MCF 10A (cell line): ENCODE results near the gene SCUBE3. TPM values are rescaled to one million over a fixed set of nuclear protein-coding genes. Genes with fewer than 3 reads are reported as not detected.

ENCODE experiments used
- BruUV-seq: library from RNA; stranded (reverse); fragments of 400-500 nt; replicated peaks from 2 replicates; lab custom pipeline; 2021; lab: Mats Ljungman, UMichigan
- CTCF ChIA-PET: fragments of 300-600 bp; sonication (Branson Sonifier 250); formaldehyde crosslinking; extraction: SDS; loops from one replicate; lab custom pipeline; 2021; ENCODE audit warnings: antibody characterized with exemption, inconsistent platforms; lab: Yijun Ruan, JAX
- POLR2A ChIA-PET: fragments of 300-600, 350-650 bp; sonication (Branson Sonifier 250); formaldehyde crosslinking; extraction: SDS; loops from one replicate; lab custom pipeline; 2020; ENCODE audit warnings: antibody characterized with exemption, inconsistent platforms; lab: Yijun Ruan, JAX
- DNase-seq: peaks from one replicate; pipeline ENCODE4 v3.0.0-alpha.2; 2018; ENCODE audit not compliant: unreplicated experiment
- H3K27ac Mint-ChIP-seq: one replicate; pipeline ENCODE4 v1.8.0; 2022; ENCODE audit warnings: mild to moderate bottlenecking, low read depth, mixed read lengths; ENCODE audit not compliant: unreplicated experiment
- H3K27me3 Mint-ChIP-seq: one replicate; pipeline ENCODE4 v1.8.0; 2022; ENCODE audit warnings: mixed read lengths; ENCODE audit not compliant: insufficient read depth, unreplicated experiment
- H3K36me3 Mint-ChIP-seq: one replicate; pipeline ENCODE4 v1.8.0; 2022; ENCODE audit warnings: mild to moderate bottlenecking, moderate library complexity, mixed read lengths; ENCODE audit not compliant: insufficient read depth, unreplicated experiment
- H3K4me1 Mint-ChIP-seq: one replicate; pipeline ENCODE4 v1.8.0; 2022; ENCODE audit warnings: mixed read lengths; ENCODE audit not compliant: insufficient read depth, unreplicated experiment
- H3K4me3 Mint-ChIP-seq: one replicate; pipeline ENCODE4 v1.8.0; 2022; ENCODE audit warnings: mild to moderate bottlenecking, moderate library complexity, mixed read lengths; ENCODE audit not compliant: unreplicated experiment
- H3K9me3 Mint-ChIP-seq: one replicate; pipeline ENCODE4 v1.8.0; 2022; ENCODE audit warnings: mixed read lengths; ENCODE audit not compliant: unreplicated experiment
- intact Hi-C: fragments of 100-400 bp; cut with micrococcal nuclease; formaldehyde crosslinking; loops from 2 replicates; pipeline ENCODE4 v1.14.1; 2022
- total RNA-seq: library from RNA; stranded (reverse); gene quantifications from 2 replicates; pipeline ENCODE4 v1.2.3, GENCODE V29; 2022
- TF ChIP-seq, protein P1 (sequence below): fragments of 200-600 bp; IDR thresholded peaks from one replicate; pipeline ENCODE4 v1.8.0; 2022; ENCODE audit warnings: antibody characterized with exemption, mild to moderate bottlenecking; ENCODE audit not compliant: unreplicated experiment

Gene SCUBE3
- total RNA-seq, 1 experiment from 2014 or later: not detected

DNA sequence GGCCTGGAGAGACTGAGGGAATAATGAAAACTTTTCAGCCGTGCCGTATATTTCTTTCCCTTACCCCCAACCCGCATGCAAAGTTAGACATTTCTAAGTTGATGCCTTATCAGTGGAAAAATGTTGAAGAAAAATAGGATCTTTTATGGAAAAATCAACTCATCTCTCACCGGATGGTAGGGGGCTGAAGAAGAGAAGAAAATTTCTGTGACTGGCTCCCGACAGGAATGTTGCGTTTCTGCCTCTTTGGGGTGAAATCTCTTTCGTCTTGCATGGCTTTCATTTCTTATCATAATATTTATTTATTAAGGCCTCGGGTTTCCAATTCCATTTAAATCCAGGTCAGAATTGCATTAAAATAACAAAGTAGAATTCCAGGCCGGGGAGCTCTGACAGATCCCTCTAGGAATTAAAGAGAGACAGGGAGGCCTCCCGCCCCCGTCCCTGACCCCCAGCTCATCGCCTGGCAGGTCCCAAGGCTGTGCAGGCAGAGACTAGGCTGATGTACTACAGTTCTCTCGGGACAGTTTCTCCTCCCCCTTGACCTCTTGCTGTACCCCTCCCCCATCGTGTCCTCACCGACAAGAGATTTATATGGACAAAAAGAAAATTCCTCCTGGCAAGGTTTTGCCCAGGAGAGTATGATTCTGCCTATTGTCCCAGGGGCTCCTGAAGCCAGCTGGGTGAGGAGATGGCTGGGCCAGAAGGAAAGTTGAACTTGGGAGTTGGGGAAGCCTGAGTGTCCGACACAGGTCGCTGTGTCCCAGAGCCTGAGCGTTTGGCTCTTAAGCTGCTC is 1.3 kb downstream of the SCUBE3 start:
- Mint-ChIP-seq H3K4me1 (peaks cover 4% of the 10 kb centered on the region), H3K9me3 (no peaks in the 10 kb centered on the region), H3K27ac (no peak overlapping the region), H3K27me3 (peaks cover 34% of the 10 kb centered on the region), H3K4me3 (no peak overlapping the region), H3K36me3 (peaks cover 6% of the 10 kb centered on the region)
- ChIA-PET CTCF (interaction anchor here (0.6 to 1.5 kb wide), 4 partner anchors 10 to 752 kb away, joined by 3 to 7 read pairs (median 4); partner anchors contain the start of gene TCP11), POLR2A (interaction anchor here (1.7 kb wide), 1 partner anchor 11 kb away, joined by 5 read pairs; no protein-coding TSS in a partner anchor)
- BruUV-seq: no TSS peak
- TF ChIP-seq, protein P1, sequence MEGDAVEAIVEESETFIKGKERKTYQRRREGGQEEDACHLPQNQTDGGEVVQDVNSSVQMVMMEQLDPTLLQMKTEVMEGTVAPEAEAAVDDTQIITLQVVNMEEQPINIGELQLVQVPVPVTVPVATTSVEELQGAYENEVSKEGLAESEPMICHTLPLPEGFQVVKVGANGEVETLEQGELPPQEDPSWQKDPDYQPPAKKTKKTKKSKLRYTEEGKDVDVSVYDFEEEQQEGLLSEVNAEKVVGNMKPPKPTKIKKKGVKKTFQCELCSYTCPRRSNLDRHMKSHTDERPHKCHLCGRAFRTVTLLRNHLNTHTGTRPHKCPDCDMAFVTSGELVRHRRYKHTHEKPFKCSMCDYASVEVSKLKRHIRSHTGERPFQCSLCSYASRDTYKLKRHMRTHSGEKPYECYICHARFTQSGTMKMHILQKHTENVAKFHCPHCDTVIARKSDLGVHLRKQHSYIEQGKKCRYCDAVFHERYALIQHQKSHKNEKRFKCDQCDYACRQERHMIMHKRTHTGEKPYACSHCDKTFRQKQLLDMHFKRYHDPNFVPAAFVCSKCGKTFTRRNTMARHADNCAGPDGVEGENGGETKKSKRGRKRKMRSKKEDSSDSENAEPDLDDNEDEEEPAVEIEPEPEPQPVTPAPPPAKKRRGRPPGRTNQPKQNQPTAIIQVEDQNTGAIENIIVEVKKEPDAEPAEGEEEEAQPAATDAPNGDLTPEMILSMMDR: no peak
- DNase-seq: no peak
- intact Hi-C loops: no loop called here

DNA sequence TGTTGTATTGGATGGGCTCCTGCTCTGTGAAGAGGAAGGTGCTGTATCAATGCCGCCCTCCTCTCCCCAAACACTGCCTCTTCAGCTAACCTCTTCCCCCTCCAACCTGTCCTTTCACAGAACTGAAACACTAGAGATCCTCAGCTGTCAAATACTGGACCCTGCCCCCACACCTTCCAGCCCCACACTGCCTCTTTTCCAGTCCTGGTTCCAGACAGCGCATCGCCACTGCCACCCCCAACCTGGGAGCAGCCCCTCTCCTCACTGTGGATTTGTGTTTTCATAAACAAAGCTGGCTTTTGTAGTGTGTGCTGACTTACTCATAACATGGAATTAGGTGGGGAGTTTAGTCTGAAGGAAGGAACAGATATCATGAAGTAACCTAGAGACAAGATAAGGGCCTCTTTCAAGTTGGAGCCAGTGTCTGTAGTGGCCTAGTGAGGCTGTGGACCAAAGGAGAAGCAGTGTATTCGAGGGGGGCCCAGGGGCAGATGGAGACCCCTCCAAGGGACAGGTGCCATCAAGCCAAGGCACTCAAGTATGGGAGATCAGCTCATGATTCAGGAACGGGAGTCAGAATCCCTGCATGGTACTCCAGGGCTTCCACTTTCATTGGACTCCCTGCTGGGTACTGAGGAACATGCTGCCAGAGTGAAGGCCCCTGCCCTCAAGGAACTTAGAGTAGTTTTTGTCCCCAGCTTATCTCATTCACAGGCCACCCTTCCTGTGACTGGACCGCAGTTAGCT is 2.1 kb downstream of the SCUBE3 start:
- no peak overlapping the region for H3K4me3 Mint-ChIP-seq
- POLR2A ChIA-PET: interaction anchor here (1.7 kb wide), 1 partner anchor 10 kb away, joined by 5 read pairs; no protein-coding TSS in a partner anchor
- H3K27me3 Mint-ChIP-seq: peaks cover 34% of the 10 kb centered on the region
- H3K9me3 Mint-ChIP-seq: no peaks in the 10 kb centered on the region
- no TSS peak for BruUV-seq
- DNase-seq: no peak
- peaks cover 4% of the 10 kb centered on the region for H3K4me1 Mint-ChIP-seq
- TF ChIP-seq, protein P1: no peak
- no peak overlapping the region for H3K27ac Mint-ChIP-seq
- intact Hi-C loops: no loop called here
- H3K36me3 Mint-ChIP-seq: peaks cover 6% of the 10 kb centered on the region
- CTCF ChIA-PET: interaction anchor here (0.6 to 1.5 kb wide), 7 partner anchors 10 to 751 kb away, joined by 3 to 7 read pairs (median 5); partner anchors contain the start of gene TCP11

DNA sequence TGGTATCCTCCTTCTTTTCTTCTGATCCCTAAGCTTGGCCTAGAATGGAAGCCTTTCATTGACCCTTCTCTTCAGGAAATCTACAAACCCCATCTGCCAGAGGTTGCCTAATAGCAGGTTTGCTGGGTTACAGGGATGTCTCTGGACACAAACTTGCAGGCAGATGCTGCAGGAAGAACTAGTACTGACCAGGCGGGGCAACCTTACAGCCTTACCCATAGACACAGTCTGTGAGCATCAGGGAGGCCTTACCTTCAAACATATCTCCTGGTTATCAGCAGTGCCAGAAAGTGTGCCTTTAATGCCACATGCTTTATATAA is 2.6 kb downstream of the SCUBE3 start:
- TF ChIP-seq, protein P1: no peak
- POLR2A ChIA-PET: interaction anchor here (1.7 kb wide), 1 partner anchor 10 kb away, joined by 5 read pairs; no protein-coding TSS in a partner anchor
- no peak for DNase-seq
- Mint-ChIP-seq H3K4me1 (peaks cover 4% of the 10 kb centered on the region), H3K27ac (no peak overlapping the region), H3K27me3 (peaks cover 34% of the 10 kb centered on the region), H3K36me3 (peaks cover 6% of the 10 kb centered on the region), H3K4me3 (no peak overlapping the region), H3K9me3 (no peaks in the 10 kb centered on the region)
- intact Hi-C loops: no loop called here
- CTCF ChIA-PET: interaction anchor here (0.8 to 1.3 kb wide), 3 partner anchors 11 to 68 kb away, joined by 3 to 5 read pairs (median 5); no protein-coding TSS in a partner anchor
- BruUV-seq: no TSS peak
